Activated T-cell treated with anti-CD3 and anti-CD28 coated beads for 4 hours (primary cell): ENCODE results near the gene UBE3A.
"Not testable (repeated sequence)": the region's sequence is repeated elsewhere in the genome, so short reads cannot be mapped to it uniquely, and the experiment has no call there.

Experiments used
- DNase-seq: peaks from one replicate; pipeline ENCODE4 v3.0.0-alpha.2; 2020

The UBE3A gene

DNA sequence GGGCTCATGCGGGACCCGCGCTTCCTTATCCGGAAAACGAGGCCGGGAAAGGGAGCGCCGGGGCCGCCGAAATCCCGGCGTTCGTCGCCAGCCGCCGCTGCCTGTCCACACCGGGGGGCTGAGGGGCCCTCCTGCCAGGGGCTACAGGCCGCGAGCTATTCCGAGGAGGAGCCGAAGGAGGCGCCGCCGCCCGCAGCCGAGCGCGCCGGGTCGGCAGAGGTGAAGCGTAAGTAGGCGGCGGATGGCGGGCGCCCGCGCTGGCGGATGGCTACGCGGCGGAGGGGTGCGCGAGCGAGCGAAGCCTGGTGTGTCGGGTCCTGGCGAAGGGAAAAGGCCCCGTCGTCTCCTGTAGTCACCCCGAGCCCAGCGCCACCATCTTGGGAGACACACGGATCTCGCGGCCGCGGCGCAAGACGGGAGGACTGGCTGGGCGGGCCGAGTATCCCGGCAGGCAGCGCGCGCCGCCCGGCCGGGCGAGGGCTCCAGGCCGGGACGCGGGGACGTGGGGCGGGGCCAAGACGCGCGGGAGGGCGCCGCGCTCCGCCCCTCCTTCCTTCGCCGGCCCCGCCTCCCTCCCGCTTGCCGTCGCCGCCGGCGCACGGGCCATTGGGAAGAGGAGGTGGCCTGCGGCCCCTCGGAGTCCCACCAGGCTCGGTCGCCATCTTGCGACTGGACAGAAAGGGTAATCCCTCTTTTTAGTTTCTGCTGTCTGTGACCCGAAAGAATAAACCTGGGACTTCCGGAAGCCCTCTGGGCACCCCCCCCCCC lies at the start of gene UBE3A:
Gene UBE3A (minus strand): TSS at position 424 of the 768 bp plus-strand sequence. CDS start 29,917 bp downstream, outside the sequence.
- peak; percentile 78 for DNase-seq

GRCh38 chr15:25487226-25487884 lies 48.5 kb upstream of the UBE3A start:
- DNase-seq = no peak

- no peak for DNase-seq
These were observed 47.2 kb upstream of the UBE3A start for GRCh38 chr15:25486051-25486450.

GRCh38 chr15:25481208-25481859 lies 42.5 kb upstream of the UBE3A start:
- no peak for DNase-seq

- DNase-seq = no peak
These were observed 39.5 kb upstream of the UBE3A start for GRCh38 chr15:25478313-25478712.

DNA sequence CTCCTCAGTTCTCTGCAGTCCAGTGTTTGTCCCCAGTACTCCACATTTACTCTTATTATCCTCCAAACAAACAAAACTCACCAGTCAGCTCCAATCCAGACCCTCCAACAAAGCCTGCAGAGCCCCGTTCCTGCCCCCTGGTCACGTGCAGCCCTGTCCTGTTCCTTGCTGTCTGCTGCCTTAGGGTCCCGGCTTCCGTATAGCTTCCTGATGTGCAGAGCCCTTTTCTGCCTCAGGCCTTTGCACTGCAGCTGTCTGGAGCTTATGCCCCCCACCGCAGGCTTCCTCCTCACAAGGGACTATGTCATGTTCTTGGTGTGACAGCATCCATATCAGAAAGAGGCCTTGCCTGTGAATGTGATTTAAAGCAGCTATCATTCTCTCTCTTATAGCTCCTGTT lies 39.0 kb upstream of the UBE3A start:
- no peak for DNase-seq

GRCh38 chr15:25474251-25474650 lies 35.4 kb upstream of the UBE3A start:
- no peak for DNase-seq

GRCh38 chr15:25470230-25470629 lies 31.4 kb upstream of the UBE3A start:
- DNase-seq = no peak

DNA sequence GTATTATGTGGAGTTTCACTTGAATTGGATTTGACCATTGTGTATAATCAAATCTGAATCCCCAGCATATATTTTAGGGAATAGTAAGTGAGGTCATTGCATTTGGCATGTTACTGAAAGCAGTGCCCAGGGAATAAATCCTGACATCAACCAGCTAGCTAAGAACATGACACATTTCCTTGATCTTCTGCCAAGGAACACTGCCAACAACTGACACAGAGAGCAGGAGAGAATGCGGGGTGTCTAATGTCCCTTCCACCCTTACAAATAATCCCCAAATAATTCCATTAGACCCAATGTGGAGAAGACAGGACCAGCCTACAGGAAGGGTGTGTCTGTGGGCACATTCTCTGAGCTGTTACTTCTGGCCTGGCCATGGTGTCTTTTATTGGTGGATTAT lies 30.6 kb upstream of the UBE3A start:
- DNase-seq = no peak

DNA sequence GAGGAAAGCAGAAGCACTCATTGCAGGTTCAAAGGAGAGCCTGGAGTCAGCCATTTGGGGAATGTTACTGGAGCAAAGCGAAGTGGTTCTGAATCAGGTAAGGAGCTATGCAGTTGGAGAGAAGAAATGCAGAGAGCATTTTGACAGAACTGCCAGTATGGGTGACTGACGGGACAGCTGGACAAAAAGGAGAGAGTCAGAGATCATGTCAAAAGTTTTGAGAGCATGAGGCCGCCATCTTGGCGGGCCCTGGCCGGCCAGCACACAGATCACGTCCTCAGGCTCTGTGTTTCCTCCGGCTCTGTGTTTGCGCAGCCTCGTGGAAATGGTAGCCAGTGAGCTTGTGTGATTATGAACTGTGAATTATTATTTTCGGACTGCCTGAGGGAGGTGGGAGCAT lies 29.8 kb upstream of the UBE3A start:
- no peak for DNase-seq

- no peak for DNase-seq
These were observed 27.0 kb upstream of the UBE3A start for GRCh38 chr15:25465835-25466234.

DNA sequence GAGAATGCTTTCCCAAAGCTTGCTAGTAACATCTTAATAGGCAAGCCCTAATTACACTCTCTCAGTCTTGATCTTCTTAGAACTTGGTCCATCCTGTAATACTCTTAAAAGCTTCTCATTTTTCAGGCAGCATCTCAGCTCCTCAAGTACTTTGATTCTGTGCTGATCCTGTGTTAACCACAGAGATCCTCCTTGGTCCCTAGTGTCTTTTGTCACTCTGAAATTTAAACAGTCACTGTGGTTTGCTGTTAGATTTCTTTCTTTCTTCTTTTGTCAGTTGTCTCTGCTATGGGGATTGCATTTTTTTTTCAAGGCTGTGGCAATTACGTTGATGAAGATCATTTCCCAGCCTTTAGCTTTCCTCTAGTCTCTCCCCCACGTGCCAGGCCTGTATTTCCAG lies 26.0 kb upstream of the UBE3A start:
- no peak for DNase-seq

- DNase-seq = no peak
These were observed 25.6 kb upstream of the UBE3A start for GRCh38 chr15:25464383-25464782.

DNA sequence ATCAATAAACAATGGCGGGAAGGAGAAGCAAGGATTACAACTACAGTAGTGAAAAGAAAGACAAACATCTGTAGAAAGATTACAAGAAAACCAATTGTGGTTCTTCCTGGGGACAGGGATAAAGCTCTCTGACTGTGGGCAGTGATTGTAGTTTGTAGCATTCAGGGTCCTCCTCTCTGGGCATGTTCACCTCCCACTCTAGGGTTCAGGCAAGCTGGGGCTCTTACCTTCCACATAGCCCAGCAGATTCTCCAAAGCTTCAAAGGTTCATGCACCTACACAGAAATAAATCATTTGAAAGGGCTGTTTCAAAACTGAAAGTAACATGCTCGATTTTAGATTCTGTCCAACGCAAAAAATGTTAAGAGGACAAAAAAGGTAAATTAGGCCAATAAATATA lies 17.4 kb upstream of the UBE3A start:
- no peak for DNase-seq

DNA sequence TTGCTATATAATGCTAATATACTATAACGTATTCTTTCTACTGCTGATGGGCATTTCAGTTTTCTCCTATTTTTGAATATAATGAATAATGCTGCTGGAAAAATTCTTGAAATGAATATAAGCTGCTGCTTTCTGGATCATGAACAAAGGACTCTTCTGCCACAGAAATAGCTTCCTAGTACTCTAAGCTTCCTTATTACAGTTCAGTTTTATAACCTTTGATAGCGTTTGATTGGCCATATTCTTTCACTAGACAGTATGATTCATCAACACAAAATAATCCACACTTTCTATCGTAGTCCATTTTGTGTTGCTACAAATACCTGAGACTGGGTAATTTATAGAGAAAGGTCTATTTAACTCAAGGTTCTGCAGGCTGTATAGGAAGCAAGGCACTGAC lies 16.4 kb upstream of the UBE3A start:
- no peak for DNase-seq

DNA sequence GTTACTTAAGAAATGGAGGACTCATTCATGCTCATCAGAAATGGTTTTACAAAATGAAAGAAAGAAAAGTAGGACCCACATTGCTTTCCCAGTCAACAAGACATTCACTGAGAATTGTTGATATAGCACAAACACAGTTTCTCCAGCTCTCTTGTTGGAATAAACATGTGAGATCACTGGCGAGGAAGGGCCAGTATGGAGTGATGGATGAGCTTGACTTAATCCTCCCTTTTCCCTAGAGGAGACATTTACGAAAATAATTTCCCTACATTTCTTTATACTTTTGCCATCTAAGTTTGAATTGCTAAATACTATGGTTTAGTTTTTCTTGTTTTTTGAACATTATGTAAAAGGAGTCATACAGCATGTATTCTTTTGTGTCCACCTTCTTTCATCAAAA lies 15.9 kb upstream of the UBE3A start:
- no peak for DNase-seq

DNA sequence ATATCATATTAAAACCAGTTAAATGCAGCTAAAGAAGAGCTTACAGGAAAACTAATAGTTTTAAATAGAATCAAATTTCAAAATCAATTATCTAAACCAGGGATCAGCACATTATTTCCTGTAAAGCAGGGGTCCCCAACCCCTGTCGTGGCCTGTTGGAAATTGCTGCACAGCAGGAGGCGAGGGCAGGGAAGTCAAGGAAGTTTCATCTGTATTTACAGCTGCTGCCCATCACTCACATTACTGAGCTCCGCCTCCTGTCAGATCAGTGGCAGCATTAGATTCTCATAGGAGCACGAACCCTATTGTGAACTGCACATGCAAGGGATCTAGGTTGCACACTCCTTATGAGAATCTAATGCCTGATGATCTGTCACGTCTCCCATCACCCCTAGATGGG lies 14.4 kb upstream of the UBE3A start:
- DNase-seq = not testable (repeated sequence)

- no peak for DNase-seq
These were observed 12.7 kb upstream of the UBE3A start for GRCh38 chr15:25451501-25451900.

DNA sequence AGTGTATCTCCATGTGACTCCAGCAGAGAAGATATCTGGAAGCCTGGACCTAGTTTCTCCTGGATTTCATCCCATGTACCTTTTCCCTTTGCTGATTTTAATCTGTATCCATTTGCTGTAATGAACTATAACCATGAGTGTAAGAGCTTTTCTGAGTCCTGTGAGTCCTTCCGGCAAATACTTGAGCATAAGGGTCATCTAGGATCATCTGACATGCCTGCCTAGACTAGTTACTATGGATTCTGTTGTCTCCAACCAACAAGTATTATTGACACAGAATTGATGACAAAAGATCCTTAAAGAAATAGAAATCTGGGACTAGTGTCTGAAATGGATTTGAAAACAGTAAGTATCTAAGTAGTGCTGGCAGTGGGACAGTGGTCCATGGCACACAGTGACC lies 11.3 kb upstream of the UBE3A start:
- no peak for DNase-seq

DNA sequence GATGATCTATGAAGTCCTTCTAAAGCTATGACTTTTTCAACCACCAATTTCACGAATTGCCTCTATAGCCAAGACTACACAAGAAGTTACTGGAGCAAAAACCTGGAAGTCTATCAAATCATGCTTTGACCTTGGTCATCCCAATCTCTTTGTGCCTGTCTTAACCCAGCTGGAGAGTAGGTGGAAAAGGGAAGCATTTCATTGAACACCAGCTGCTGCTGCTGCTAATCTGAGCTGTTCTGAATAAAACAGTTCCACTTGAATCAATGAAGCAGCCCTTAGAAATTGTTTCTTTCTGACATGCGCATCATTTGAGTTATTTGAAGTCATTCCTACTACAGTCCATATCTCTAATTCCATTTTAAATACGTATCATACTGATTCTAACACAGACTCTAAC lies 7.3 kb upstream of the UBE3A start:
- no peak for DNase-seq

DNA sequence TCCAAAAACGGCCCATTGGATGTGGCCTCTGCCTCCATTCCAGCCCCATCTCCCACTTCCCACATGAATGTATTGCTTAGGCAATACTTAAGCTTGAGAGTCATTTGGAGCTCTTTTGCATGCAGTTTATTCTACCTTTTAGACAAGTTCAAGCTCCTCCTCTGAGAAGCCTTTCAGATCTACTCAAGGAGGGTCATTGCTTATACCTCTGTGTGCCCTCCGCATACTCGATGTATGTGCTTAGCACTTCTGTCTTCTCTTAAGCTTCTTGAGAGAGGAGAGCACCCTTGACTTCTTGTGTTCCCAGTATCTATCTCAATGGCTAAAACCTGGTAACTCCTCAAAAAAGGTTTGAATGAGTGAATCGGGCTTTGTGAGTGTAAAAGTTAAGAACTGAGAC lies 6.6 kb upstream of the UBE3A start:
- no peak for DNase-seq

DNA sequence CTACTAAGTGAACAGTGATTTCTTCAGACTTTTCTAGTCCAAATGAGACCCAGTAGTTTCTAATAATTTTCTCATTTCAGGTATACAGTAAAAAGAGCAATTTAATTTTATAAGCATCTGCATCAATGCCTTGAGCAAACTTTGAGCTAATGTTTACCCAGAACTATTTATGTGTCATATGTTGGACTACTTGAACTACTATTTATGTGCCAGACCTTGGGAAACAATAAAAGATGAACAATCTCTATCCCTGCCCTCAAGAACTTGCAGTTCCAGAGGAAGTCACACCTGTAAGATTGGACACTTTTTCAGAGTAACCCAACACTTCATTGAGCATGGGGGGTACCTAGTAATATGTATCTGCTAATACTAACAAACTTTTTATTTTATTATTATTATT lies 2.3 kb upstream of the UBE3A start:
- DNase-seq = no peak

DNA sequence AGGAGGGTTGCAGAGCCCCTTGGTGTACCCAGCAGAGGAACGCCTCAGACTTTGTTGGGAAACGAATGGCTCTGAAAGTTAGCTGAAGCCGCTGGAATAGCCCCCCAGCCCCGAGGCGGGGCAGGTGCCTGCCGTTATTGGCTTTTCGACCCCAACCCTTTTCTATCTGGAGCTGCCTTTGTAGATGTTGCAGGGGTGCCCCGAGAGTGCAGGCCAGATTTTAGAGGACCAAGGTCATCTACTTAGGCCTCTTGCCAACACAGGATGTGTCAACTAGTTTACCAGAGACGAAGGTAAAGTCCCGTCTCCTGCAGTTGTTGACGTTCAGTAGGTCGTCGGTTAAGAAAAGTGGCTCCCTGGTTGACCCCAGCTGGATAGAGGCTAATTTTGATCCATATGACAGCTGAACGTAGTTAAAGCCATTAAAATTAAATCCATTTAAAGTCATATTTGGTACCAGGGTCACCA lies 579 bp upstream of the UBE3A start:
- no peak for DNase-seq
